Lower leg skin (tissue), 4 donors: ENCODE data around the gene PLA2G4E. TPM values are rescaled to one million over a fixed set of nuclear protein-coding genes. Genes with fewer than 3 reads are reported as not detected.
A peak's percentile ranks its signal among the peaks of the same experiment; 100 is the strongest.

Experiments used
- DNase-seq, 2 donors: peaks; one replicate each; pipeline ENCODE4 v3.0.0-alpha.2; 2019; ENCODE audit warnings: low spot score in 2 of 2
- H3K4me3 ChIP-seq: fragments of 200-600 bp; sonication (generic); 2 replicates; pipeline ENCODE4 v1.5.1; 2017; ENCODE audit warnings: mild to moderate bottlenecking, low read depth; ENCODE audit not compliant: poor library complexity, severe bottlenecking
- CTCF ChIP-seq, 3 donors: fragments of 450-650 bp; IDR thresholded peaks; one replicate each; pipeline ENCODE4 v1.5.1; 2016; ENCODE audit warnings: antibody characterized with exemption in 3 of 3, mild to moderate bottlenecking in 3 of 3, moderate library complexity in 2 of 3
- POLR2A ChIP-seq, 2 donors: fragments of 450-650 bp; IDR thresholded peaks; one replicate each; pipeline ENCODE4 v1.6.1; 2016 to 2017; ENCODE audit warnings: antibody characterized with exemption in 2 of 2, mild to moderate bottlenecking in 1 of 2, moderate library complexity in 1 of 2
- WGBS, 2 donors: methylation state at CpG; one replicate each; pipeline ENCODE4 v1.1.5; 2018; 5-methylcytosine and 5-hydroxymethylcytosine counted together
- intact Hi-C: fragments of 100-400 bp; cut with DNase I; formaldehyde crosslinking; loops from one replicate; pipeline ENCODE4 v1.15.0; 2023; ENCODE audit warnings: low total_unique reads
- total RNA-seq, 4 donors: library from RNA; depleted of rRNA; stranded (reverse); fragments of >200 nt; gene quantifications; one replicate each; pipeline ENCODE4 v1.1.0, GENCODE V29; 2016

The PLA2G4E gene
- total RNA-seq, 4 donors from 2014 or later, result 49.8 to 67.2 (median 51.5) TPM

- WGBS, 2 donors, result 85 to 89% methylated on average over 7 of the region's 7 CpGs
- no peak for DNase-seq
- no peak overlapping the region for H3K4me3 ChIP-seq
- TF ChIP-seq CTCF (IDR thresholded peaks at IDR 0.05) (no peak), POLR2A (IDR thresholded peaks at IDR 0.05) (no peak)
- intact Hi-C loops, result no loop called here
Measured at GRCh38 chr15:41992803-41993190, 28.0 kb downstream of the PLA2G4E start.

GRCh38 chr15:41992151-41992802, 28.6 kb downstream of the PLA2G4E start:
- DNase-seq, result no peak
- intact Hi-C loops, result no loop called here
- H3K4me3 ChIP-seq, result no peak overlapping the region
- TF ChIP-seq POLR2A (IDR thresholded peaks at IDR 0.05), result no peak
- TF ChIP-seq CTCF (IDR thresholded peaks at IDR 0.05), result no peak
- 84 to 90% methylated on average over 18 of the region's 18 CpGs for WGBS, 2 donors

- DNase-seq, result no peak
- TF ChIP-seq CTCF (IDR thresholded peaks at IDR 0.05) (no peak), POLR2A (IDR thresholded peaks at IDR 0.05) (no peak)
- WGBS, 2 donors, result 65 to 77% methylated on average over 3 of the region's 3 CpGs
- intact Hi-C loops, result no loop called here
- no peak overlapping the region for H3K4me3 ChIP-seq
Measured at GRCh38 chr15:41990691-41991090, 30.2 kb downstream of the PLA2G4E start.

- no peak for DNase-seq
- no peak overlapping the region for H3K4me3 ChIP-seq
- 63 to 75% methylated on average over 7 of the region's 7 CpGs for WGBS, 2 donors
- TF ChIP-seq CTCF (IDR thresholded peaks at IDR 0.05) (no peak), POLR2A (IDR thresholded peaks at IDR 0.05) (no peak)
- intact Hi-C loops, result no loop called here
Measured at GRCh38 chr15:41990243-41990605, 30.6 kb downstream of the PLA2G4E start.

- peak; percentile 76 to 96 for DNase-seq
- intact Hi-C loops, result loop anchor here (5.0 to 10.0 kb wide), 2 partner anchors 68 to 155 kb away; no protein-coding TSS in a partner anchor
- 22 to 36% methylated on average over 6 to 9 of the region's 9 CpGs for WGBS, 2 donors
- TF ChIP-seq CTCF (IDR thresholded peaks at IDR 0.05), result peak in 1 of 3 donors; percentile 92
- no peak for TF ChIP-seq POLR2A (IDR thresholded peaks at IDR 0.05)
- H3K4me3 ChIP-seq, result no peak overlapping the region
Measured at GRCh38 chr15:41989573-41990242, 31.1 kb downstream of the PLA2G4E start.
